Gastroesophageal sphincter (tissue), 4 donors: ENCODE data around the gene WDR6. TPM values are rescaled to one million over a fixed set of nuclear protein-coding genes. Genes with fewer than 3 reads are reported as not detected.

Experiments used
- ATAC-seq: fragments of 150-250 bp; one replicate; pipeline ENCODE4 v1.9.1; 2016; ENCODE audit warnings: mild to moderate bottlenecking, moderate library complexity
- H3K27ac ChIP-seq, 4 donors: fragments of 200-600 bp; sonication (generic) in 3 of 4; 1 replicate in 3 of 4; 2 replicates in 1 of 4; pipeline ENCODE4 v1.5.1; 2016 to 2019
- H3K27me3 ChIP-seq: fragments of 200-600 bp; sonication (generic); one replicate; pipeline ENCODE4 v1.5.1; 2019
- H3K36me3 ChIP-seq, 2 donors: fragments of 200-600 bp; sonication (generic); one replicate each; pipeline ENCODE4 v1.5.1; 2019; ENCODE audit warnings: control low read depth in 1 of 2
- H3K4me1 ChIP-seq, 3 donors: fragments of 200-600 bp; sonication (generic); 1 replicate in 2 of 3; 2 replicates in 1 of 3; pipeline ENCODE4 v1.5.1; 2016 to 2019; ENCODE audit warnings: control low read depth in 2 of 3
- H3K4me3 ChIP-seq, 2 donors: fragments of 200-600 bp; sonication (generic); one replicate each; pipeline ENCODE4 v1.5.1; 2019; ENCODE audit warnings: mild to moderate bottlenecking in 1 of 2, moderate library complexity in 1 of 2
- H3K9me3 ChIP-seq, 3 donors: fragments of 200-600 bp; sonication (generic); one replicate each; pipeline ENCODE4 v1.5.1; 2017 to 2019; ENCODE audit warnings: control low read depth in 2 of 3
- EP300 ChIP-seq: sonication (generic); formaldehyde crosslinking; IDR thresholded peaks from one replicate; pipeline ENCODE4 v1.6.1; 2017; ENCODE audit warnings: antibody characterized with exemption, mild to moderate bottlenecking
- POLR2A ChIP-seq, 2 donors: fragments of 450-650 bp; IDR thresholded peaks; one replicate each; pipeline ENCODE4 v1.6.1; 2017; ENCODE audit warnings: antibody characterized with exemption in 2 of 2, mild to moderate bottlenecking in 2 of 2, moderate library complexity in 1 of 2
- POLR2AphosphoS5 ChIP-seq: sonication (generic); formaldehyde crosslinking; IDR thresholded peaks from one replicate; pipeline ENCODE4 v1.6.1; 2017; ENCODE audit warnings: antibody characterized with exemption
- WGBS, 2 donors: methylation state at CpG; one replicate each; pipeline ENCODE4 v1.1.5; 2018; ENCODE audit warnings: low coverage in 1 of 2; 5-methylcytosine and 5-hydroxymethylcytosine counted together
- total RNA-seq, 4 donors: library from RNA; depleted of rRNA; stranded (reverse); fragments of >200 nt; gene quantifications; one replicate each; pipeline ENCODE4 v1.1.0, GENCODE V29; 2016
- TF ChIP-seq, protein P1 (sequence below), 4 experiments: fragments of 200-600 bp in 2 of 4; fragments of 450-650 bp in 2 of 4; sonication (generic) in 1 of 4; IDR thresholded peaks; one replicate each; pipeline ENCODE4 v1.5.1; 2017 to 2019; ENCODE audit warnings: antibody characterized with exemption in 4 of 4, mild to moderate bottlenecking in 2 of 4, moderate library complexity in 2 of 4

WDR6 gene
- total RNA-seq, 4 donors from 2014 or later: 61.5 to 110 (median 99.0) TPM

DNA sequence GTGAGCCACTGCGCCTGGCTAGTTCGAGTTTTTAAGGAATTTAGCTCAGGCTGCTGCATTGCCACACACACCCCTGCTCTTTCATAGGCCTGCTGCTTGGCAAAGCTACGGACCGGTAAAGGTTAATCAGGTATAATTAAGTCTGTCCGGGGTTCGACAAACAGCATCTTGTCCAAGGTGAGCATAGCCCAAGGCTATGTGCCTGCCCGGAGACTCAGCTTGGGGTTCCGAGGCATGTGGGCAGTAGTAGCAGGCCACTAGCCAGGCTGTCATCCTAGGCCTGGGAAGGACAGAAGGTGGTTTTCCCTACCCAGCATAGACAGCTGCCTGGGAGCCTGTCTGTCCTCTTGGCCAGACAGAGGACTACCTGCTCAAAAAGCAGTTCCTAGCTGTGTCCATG lies 10.6 kb upstream of the WDR6 start:
- Histone ChIP-seq H3K4me1 (peaks cover 0 to 9% (median 2%) of the 10 kb centered on the region in 3 donors), H3K36me3 (peaks cover 0 to 46% of the 10 kb centered on the region in 2 donors), H3K9me3 (no peaks in the 10 kb centered on the region), H3K4me3 (no peak overlapping the region), H3K27me3 (no peaks in the 10 kb centered on the region), H3K27ac (no peak overlapping the region)
- no peak for ATAC-seq
- WGBS, 2 donors: 100% methylated on average over 2 of the region's 8 CpGs; no CpG with 5 or more reads in 1 of the 2 donors
- TF ChIP-seq POLR2AphosphoS5 (no peak), POLR2A (IDR thresholded peaks at IDR 0.05) (no peak), EP300 (no peak)
- TF ChIP-seq, protein P1, sequence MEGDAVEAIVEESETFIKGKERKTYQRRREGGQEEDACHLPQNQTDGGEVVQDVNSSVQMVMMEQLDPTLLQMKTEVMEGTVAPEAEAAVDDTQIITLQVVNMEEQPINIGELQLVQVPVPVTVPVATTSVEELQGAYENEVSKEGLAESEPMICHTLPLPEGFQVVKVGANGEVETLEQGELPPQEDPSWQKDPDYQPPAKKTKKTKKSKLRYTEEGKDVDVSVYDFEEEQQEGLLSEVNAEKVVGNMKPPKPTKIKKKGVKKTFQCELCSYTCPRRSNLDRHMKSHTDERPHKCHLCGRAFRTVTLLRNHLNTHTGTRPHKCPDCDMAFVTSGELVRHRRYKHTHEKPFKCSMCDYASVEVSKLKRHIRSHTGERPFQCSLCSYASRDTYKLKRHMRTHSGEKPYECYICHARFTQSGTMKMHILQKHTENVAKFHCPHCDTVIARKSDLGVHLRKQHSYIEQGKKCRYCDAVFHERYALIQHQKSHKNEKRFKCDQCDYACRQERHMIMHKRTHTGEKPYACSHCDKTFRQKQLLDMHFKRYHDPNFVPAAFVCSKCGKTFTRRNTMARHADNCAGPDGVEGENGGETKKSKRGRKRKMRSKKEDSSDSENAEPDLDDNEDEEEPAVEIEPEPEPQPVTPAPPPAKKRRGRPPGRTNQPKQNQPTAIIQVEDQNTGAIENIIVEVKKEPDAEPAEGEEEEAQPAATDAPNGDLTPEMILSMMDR (IDR thresholded peaks at IDR 0.05): no peak

DNA sequence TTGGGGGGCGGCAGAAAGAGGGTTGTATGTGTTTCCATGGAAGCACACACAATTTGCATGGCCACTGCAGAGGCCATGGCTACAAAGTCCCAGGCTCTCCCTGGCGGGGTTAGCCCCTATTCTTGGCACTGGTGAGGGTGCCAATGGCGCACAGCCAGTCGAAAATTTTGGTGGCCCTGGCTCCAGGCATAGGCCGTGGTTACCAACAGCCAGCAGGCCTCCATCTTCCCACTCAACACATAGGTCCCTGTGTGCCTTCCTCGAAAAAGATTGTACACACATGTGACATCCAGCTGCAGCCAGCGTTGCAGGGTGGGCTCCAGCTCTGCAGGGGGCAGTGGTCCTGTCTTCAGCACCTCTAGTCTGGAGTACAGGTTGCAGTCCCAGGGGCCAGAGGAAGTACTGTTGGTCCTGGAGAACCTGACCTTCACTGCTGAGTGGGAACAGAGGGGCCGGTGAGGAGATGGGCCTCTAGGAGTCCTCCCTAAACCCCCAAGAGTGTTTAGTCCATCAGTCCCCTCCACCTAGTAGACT lies 10.0 kb upstream of the WDR6 start:
- no peak for ATAC-seq
- no peak overlapping the region for H3K4me3 ChIP-seq
- peaks cover 0 to 52% of the 10 kb centered on the region in 2 donors for H3K36me3 ChIP-seq
- peaks cover 0 to 4% (median 0%) of the 10 kb centered on the region in 3 donors for H3K4me1 ChIP-seq
- H3K9me3 ChIP-seq: no peaks in the 10 kb centered on the region
- no peak for TF ChIP-seq EP300
- TF ChIP-seq POLR2A (IDR thresholded peaks at IDR 0.05): no peak
- TF ChIP-seq, protein P1 (IDR thresholded peaks at IDR 0.05): no peak
- no peak for TF ChIP-seq POLR2AphosphoS5
- no peaks in the 10 kb centered on the region for H3K27me3 ChIP-seq
- no peak overlapping the region for H3K27ac ChIP-seq
- 80% methylated on average over 2 of the region's 8 CpGs; no CpG with 5 or more reads in 1 of the 2 donors for WGBS, 2 donors

DNA sequence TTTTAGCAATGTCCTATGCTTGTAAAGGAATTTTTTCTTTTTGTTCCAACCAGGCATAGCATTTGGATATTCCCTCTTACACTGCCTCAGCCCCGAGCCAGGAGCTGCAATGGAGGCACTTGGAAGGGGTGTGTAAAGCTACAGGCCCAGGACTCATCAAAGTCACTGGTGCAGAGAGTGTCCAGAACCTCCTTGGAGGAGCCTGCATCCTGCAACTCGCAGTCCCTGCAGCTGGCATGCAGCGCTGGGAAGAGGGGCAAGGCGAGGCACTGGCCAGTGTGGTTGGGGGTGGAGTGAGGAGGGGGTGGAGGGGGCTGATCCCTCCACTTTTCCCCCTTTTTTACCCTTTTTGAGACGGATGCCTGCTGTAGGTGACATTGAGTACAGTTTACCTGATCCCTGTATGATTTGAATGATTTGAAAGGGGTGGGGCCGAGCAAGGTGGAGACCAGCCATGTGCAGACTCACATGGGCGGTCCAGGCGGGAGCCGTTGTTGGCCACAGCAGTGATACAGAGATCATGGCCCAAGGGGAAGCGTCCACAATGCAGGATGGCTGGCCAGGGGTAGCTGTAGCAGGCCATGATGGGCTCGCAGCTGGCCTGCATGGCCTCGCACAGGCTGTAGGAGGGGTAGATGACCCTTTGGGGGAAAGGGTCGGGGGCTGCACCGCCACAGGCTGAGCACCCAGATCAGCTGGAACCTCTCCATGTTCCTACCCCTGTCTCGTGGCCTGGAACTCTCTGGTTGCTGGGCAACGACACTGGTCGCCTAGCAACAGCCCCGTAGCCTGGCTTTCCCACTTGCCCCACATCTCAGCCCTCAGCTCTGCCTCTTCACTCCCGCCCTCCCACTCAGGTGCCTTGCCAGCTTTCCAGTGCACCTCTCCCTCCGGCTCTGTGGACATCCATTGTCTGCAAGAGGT lies 9.2 kb upstream of the WDR6 start:
- WGBS, 2 donors: 33 to 86% methylated on average over 3 of the region's 20 CpGs
- no peaks in the 10 kb centered on the region for H3K9me3 ChIP-seq
- peaks cover 0 to 58% of the 10 kb centered on the region in 2 donors for H3K36me3 ChIP-seq
- ATAC-seq: no peak
- H3K27me3 ChIP-seq: no peaks in the 10 kb centered on the region
- no peak for TF ChIP-seq EP300
- no peak for TF ChIP-seq POLR2A (IDR thresholded peaks at IDR 0.05)
- TF ChIP-seq, protein P1 (IDR thresholded peaks at IDR 0.05): no peak
- TF ChIP-seq POLR2AphosphoS5: no peak
- H3K4me3 ChIP-seq: no peak overlapping the region
- no peaks in the 10 kb centered on the region for H3K4me1 ChIP-seq
- H3K27ac ChIP-seq: no peak overlapping the region

DNA sequence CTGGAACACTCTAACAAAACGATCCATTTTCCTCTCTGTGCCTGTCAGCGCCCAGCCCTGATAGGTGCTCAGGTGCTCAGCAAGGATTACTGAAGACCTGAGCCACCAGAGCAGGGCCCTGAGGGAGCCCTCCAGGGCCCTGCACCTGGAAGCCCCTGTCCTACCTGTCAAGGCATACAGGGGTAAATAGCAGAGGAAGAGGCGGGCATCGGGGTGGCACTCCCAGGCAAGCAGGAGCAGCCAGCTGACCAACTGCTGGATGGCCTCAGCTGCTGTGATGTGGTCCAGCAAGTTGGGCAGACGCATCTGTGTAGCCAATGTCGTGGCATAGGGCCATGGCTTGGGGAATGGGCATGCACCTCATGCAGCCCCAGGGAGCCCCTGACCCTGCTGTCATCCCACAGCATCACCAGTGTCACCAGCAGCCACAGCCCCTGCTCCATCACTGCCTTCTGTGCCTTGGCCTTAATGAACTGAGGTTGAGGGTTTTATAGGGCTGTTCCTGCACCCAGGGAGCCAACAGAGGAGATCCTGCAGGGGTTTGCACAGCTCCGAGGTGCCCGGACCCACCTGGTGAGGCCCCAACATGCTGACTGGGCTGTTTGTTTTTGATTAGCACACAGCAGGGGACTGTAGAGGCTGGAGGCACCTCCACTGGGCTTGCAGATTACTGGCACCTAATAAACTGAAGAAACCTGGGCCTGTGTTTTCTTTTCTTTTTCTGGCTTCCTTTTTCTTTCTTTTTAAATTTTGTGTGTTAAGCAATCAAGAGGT lies 7.9 kb upstream of the WDR6 start:
- Histone ChIP-seq H3K36me3 (peaks cover 0 to 61% of the 10 kb centered on the region in 2 donors), H3K9me3 (no peaks in the 10 kb centered on the region), H3K4me3 (no peak overlapping the region), H3K27me3 (no peaks in the 10 kb centered on the region), H3K27ac (no peak overlapping the region), H3K4me1 (no peaks in the 10 kb centered on the region)
- ATAC-seq: no peak
- TF ChIP-seq POLR2A (IDR thresholded peaks at IDR 0.05): no peak
- no peak for TF ChIP-seq EP300
- no peak for TF ChIP-seq POLR2AphosphoS5
- TF ChIP-seq, protein P1 (IDR thresholded peaks at IDR 0.05): no peak
- 24% methylated on average over 2 of the region's 8 CpGs; no CpG with 5 or more reads in 1 of the 2 donors for WGBS, 2 donors
